GM19463 (cell line): Measurements from ENCODE around the gene GRIA4.
"Not testable (repeated sequence)": the region's sequence is repeated elsewhere in the genome, so short reads cannot be mapped to it uniquely, and the experiment has no call there.

Experiments
- ATAC-seq: cut with Tn5 transposase; IDR thresholded peaks from one replicate; pipeline ENCODE4 v1.9.1; 2021; ENCODE audit warnings: mild to moderate bottlenecking, moderate library complexity; ENCODE audit not compliant: unreplicated experiment

The GRIA4 gene

GRCh38 chr11:105783216-105783615 is 173.3 kb downstream of the GRIA4 start:
- no peak for ATAC-seq

- not testable (repeated sequence) for ATAC-seq
These were observed 176.0 kb downstream of the GRIA4 start for GRCh38 chr11:105785850-105786249.

- ATAC-seq = no peak
These were observed 176.9 kb downstream of the GRIA4 start for GRCh38 chr11:105786741-105787140.

GRCh38 chr11:105789579-105790420 is 179.9 kb downstream of the GRIA4 start:
- ATAC-seq = no peak

- no peak for ATAC-seq
These were observed 181.0 kb downstream of the GRIA4 start for GRCh38 chr11:105790840-105791239.

GRCh38 chr11:105793092-105793491 is 183.2 kb downstream of the GRIA4 start:
- no peak for ATAC-seq

GRCh38 chr11:105799263-105799662 is 189.4 kb downstream of the GRIA4 start:
- no peak for ATAC-seq

- ATAC-seq = no peak
These were observed 190.0 kb downstream of the GRIA4 start for GRCh38 chr11:105799728-105800462.

- ATAC-seq = no peak
These were observed 192.5 kb downstream of the GRIA4 start for GRCh38 chr11:105802390-105802789.

- ATAC-seq = no peak
These were observed 201.4 kb downstream of the GRIA4 start for GRCh38 chr11:105811242-105811641.

- ATAC-seq = no peak
These were observed 211.5 kb downstream of the GRIA4 start for GRCh38 chr11:105821372-105821771.

- no peak for ATAC-seq
These were observed 211.9 kb downstream of the GRIA4 start for GRCh38 chr11:105821781-105822180.

GRCh38 chr11:105823495-105824033 is 213.7 kb downstream of the GRIA4 start:
- no peak for ATAC-seq

- ATAC-seq = no peak
These were observed 214.7 kb downstream of the GRIA4 start for GRCh38 chr11:105824457-105825013.

- ATAC-seq = no peak
These were observed 215.3 kb downstream of the GRIA4 start for GRCh38 chr11:105825141-105825540.

GRCh38 chr11:105827906-105828305 is 218.0 kb downstream of the GRIA4 start:
- ATAC-seq = no peak

GRCh38 chr11:105829084-105829483 is 219.2 kb downstream of the GRIA4 start:
- peak; percentile 84 for ATAC-seq

- no peak for ATAC-seq
These were observed 224.6 kb downstream of the GRIA4 start for GRCh38 chr11:105834461-105834860.

- ATAC-seq = no peak
These were observed 229.0 kb downstream of the GRIA4 start for GRCh38 chr11:105838668-105839384.

GRCh38 chr11:105840391-105840790 is 230.5 kb downstream of the GRIA4 start:
- ATAC-seq = no peak

GRCh38 chr11:105852403-105852802 is 242.5 kb downstream of the GRIA4 start:
- ATAC-seq = no peak
